GM13976 (cell line): Measurements from ENCODE around the gene AHRR.

Source experiments
- DNase-seq: peaks from one replicate; pipeline ENCODE4 v3.0.0; 2012; ENCODE audit warnings: low spot score
- CTCF ChIP-seq: IDR thresholded peaks from 2 replicates; pipeline ENCODE4 v1.5.1; 2012; ENCODE audit warnings: borderline replicate concordance, mild to moderate bottlenecking; ENCODE audit not compliant: insufficient read depth; ENCODE audit errors: extremely low read depth, missing control alignments, control extremely low read depth
- in situ Hi-C: fragments of 300-500 bp; cut with MboI; formaldehyde crosslinking; loops from one replicate; pipeline ENCODE4 v1.12.0; 2022; ENCODE audit warnings: low sequenced_read_pairs, mixed read lengths, inconsistent platforms; ENCODE audit not compliant: unreplicated experiment

AHRR gene

GRCh38 chr5:310941-311434 lies 10.5 kb upstream of the AHRR start:
- TF ChIP-seq CTCF: no peak
- DNase-seq: no peak
- in situ Hi-C loops: loop anchor here (10.0 kb wide), 1 partner anchor 124 kb away; no protein-coding TSS in a partner anchor

- in situ Hi-C loops: loop anchor here (10.0 kb wide), 1 partner anchor 123 kb away; no protein-coding TSS in a partner anchor
- DNase-seq: no peak
- TF ChIP-seq CTCF: no peak
Observed at GRCh38 chr5:311963-312362, 9.6 kb upstream of the AHRR start.

DNA sequence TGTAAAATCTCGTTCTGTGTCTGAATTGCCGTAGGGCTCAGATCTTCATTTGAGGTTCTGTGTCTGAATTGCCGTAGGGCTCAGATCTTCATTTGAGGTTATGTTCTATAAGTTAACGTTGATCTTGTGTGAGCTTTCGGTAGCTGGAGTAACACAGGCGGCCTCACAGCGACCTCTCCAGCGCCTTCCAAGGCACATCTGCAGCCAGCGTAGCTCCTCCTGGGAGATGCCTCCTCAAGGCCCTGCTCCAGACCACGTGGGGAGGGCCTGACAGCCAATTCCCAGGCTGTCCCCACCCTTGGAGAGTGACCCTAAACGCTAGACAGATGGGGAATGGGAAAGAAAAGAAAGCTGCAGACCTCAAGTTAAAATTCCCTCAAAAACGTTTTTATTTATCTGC lies 8.7 kb upstream of the AHRR start:
- no peak for TF ChIP-seq CTCF
- in situ Hi-C loops: loop anchor here (10.0 kb wide), 1 partner anchor 122 kb away; no protein-coding TSS in a partner anchor
- no peak for DNase-seq

DNA sequence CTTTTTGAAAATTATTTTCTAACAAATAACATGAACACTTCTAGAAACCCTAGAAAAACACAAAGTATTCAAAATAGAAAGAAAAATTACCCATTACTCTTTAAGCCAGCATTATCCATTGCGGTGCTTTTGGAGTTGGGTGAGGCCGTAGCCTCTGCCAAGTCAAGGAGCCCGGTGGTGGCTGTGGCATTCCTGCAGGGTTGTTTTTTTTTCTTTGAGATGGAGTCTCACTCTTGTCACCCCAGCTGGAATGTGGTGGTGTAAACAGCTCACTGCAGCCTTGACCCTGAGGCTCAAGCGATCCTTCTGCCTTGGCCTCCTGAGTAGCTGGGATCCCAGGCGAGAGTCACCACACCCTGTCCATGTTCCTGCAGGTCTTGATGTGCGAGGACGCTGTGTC lies 8.2 kb upstream of the AHRR start:
- in situ Hi-C loops: loop anchor here (10.0 kb wide), 1 partner anchor 122 kb away; no protein-coding TSS in a partner anchor
- no peak for DNase-seq
- TF ChIP-seq CTCF: no peak

DNA sequence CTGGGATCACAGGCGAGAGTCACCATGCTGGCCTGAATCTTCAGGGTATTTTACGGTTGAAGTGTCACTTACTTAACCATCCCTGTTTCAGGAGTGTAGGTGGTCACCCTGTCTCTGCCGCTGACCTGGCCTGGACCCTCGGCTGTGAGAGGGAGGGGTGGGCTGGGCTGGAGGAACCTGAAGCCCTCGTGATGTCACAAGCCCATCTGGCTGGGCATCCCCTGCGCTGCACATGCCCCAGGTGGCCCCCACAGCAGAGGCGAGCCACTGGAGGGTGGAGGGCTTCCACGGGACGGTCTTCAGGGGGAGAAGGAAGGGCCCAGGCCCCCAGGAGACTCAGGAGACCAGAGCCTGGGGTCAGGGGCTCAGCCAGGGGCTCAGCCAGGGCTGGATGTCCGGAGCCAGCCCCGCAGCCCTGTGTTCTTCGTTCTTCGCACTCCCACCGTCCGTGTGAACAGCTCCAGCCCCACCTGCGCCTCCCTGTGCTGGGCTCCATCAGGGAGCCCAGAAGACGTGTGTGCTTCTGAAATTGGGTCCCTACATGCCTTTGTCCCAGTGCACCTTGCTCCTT lies 7.6 kb upstream of the AHRR start:
- in situ Hi-C loops: loop anchor here (10.0 kb wide), 1 partner anchor 121 kb away; no protein-coding TSS in a partner anchor
- TF ChIP-seq CTCF: no peak
- no peak for DNase-seq

GRCh38 chr5:314676-315487 lies 6.6 kb upstream of the AHRR start:
- no peak for DNase-seq
- in situ Hi-C loops: loop anchor here (10.0 kb wide), 1 partner anchor 120 kb away; no protein-coding TSS in a partner anchor
- TF ChIP-seq CTCF: no peak
